Testis (tissue), 2 donors: Measurements from ENCODE around the gene PAPSS2.

Experiments used
- CTCF ChIP-seq, 3 experiments: fragments of 450-650 bp in 2 of 3; fragments of 200-600 bp in 1 of 3; sonication (generic) in 1 of 3; IDR thresholded peaks; one replicate each; pipeline ENCODE4 v1.5.1; 2016 to 2019; ENCODE audit warnings: antibody characterized with exemption in 3 of 3, mild to moderate bottlenecking in 2 of 3, moderate library complexity in 1 of 3
- POLR2A ChIP-seq: fragments of 450-650 bp; IDR thresholded peaks from one replicate; pipeline ENCODE4 v1.6.1; 2017; ENCODE audit warnings: antibody characterized with exemption, mild to moderate bottlenecking, moderate library complexity

GRCh38 chr10:87761892-87762291 lies 102.2 kb downstream of the PAPSS2 start:
- TF ChIP-seq CTCF (IDR thresholded peaks at IDR 0.05) (no peak), POLR2A (no peak)
